GM19468 (cell line): ENCODE results near the gene CSE1L.
"Not testable (repeated sequence)": the region's sequence is repeated elsewhere in the genome, so short reads cannot be mapped to it uniquely, and the experiment has no call there.

Experiments
- ATAC-seq: cut with Tn5 transposase; IDR thresholded peaks from one replicate; pipeline ENCODE4 v1.9.1; 2021; ENCODE audit warnings: mild to moderate bottlenecking, moderate library complexity, moderate number of reproducible peaks; ENCODE audit not compliant: unreplicated experiment; ENCODE audit errors: extremely low read depth

The CSE1L gene

DNA sequence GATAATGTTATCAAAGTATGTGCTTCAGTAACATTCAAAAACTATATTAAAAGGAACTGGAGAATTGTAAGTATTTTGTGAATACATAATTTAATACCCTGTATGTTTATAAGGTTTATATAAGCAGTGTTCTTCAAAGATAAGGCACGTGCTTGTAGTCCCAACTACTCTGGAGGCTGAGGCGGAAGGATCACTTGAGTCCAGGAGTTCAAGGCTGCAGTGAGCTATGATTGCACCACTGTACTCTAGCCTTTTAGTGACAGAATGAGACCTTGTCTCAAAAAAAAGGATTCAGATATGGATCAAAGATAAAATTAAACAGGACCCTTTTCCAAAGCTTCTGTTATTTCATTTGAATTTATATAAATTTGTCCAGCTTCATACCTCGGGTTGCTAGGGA is 17.2 kb downstream of the CSE1L start:
- ATAC-seq: no peak

DNA sequence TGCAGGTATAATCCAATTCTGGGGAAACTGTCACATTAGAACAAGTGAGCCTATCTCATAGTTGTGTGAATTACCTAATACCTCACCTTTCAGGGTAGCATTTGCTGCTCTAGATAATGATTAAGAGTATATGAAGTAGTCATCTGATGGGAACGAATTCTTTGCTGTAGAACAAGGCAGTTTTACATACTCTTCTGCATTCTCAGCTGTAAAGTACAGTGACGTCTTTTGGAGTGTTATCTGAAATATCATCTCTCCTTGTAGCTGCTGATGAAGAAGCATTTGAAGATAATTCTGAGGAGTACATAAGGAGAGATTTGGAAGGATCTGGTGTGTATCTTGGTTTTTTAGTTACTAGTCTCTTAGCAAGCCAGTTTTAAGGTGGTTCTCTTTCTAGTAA is 28.4 kb downstream of the CSE1L start:
- no peak for ATAC-seq

DNA sequence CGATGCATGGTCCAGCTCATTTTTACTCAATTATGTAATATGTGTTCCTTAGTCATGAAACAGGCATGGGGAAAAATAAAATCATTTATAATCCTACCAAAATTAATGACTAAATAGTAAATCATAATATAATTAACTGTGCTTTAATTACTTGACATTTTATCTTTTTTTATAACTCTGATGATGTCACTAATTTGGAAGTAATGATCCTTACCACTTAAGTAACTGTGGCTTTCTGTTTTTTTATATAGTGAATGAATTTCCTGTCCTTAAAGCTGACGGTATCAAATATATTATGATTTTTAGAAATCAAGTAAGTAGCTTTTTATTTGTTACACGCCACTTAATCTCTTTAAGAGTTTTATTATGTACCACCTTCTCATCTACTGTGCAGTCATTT is 32.2 kb downstream of the CSE1L start:
- no peak for ATAC-seq

DNA sequence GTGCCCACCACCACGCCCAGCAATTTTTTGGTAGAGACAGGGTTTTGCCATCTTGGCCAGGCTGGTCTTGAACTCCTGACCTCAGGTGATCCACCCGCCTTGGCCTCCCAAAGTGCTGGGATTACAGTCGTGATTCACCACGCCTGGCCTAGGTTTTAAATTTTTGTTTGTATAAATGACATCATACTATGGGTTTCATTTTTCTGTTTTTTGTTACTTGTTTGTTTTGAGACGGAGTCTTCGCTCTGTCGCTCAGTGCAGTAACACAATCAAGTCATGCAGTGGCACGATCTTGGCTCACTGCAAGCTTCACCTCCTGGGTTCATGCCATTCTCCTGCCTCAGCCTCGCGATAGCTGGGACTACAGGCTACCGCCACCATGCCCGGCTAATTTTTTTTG is 36.2 kb downstream of the CSE1L start:
- ATAC-seq: not testable (repeated sequence)

DNA sequence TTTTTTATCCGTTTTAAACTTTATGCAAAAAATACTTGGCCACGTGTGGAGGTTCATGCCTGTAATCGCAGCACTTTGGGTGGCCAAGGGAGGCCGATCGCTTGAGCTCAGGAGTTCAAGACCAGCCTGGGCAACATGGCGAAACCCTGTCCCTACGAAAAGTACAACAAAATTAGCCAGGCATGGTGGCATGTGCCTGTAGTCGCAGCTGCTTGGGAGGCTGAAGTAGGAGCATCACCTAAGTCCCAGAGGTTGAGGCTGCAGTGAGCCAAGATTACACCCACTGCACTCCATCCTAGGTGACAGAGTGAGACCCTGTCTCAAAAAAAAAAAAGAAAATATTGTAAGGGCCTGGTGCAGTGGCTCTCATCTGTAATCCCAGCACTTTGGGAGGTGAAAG is 45.0 kb downstream of the CSE1L start:
- no peak for ATAC-seq

DNA sequence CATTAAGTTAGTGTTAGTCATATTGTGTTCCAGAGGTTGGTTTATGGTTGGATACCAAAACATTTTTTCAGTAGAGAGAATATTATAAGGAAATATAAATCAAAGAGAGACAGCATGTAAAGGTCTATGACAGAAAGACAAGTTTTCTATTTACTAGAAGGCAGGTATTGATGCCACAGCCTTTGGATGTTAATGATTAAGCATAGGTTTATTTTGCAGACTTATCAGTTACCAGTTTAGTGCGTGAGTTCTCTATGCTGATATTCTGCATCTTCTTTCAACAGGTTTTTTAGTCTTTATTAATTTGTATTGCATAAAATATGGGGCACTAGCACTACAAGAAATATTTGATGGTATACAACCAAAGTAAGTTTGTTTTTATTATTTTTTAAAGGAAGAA is 45.6 kb downstream of the CSE1L start:
- ATAC-seq: no peak

DNA sequence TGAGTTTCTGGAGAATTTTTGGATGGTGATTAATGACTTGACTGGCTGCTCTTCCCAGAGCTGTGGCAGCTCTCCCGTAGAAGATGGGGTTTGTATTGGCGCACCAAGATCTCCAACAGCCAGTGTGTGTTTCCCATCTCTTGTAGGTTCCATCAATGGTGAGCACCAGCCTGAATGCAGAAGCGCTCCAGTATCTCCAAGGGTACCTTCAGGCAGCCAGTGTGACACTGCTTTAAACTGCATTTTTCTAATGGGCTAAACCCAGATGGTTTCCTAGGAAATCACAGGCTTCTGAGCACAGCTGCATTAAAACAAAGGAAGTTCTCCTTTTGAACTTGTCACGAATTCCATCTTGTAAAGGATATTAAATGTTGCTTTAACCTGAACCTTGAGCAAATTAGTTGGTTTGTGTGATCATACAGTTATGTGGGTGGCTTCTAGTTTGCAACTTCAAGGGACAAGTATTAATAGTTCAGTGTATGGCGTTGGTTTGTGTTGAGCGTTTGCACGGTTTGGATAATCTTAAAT is 50.2 kb downstream of the CSE1L start:
- no peak for ATAC-seq

DNA sequence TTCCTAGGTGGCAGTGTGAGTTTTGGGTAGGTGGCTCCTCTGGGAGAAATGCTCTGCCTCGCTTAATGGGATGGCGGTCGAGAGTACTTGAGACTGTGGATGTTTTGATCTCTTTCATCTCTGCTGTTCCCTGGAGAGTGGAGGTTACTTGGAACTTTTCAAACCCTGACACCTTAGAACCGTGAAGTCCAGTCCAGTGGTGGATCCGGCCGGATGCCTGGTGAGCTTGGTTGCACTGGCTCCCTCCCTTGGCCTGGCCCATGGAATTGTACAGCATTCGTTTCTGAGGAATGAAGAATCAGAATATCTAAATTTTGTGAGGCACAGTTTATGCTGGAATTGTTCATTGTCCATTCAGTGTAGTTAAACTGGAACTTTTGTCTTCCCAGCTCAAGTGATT is 51.0 kb downstream of the CSE1L start:
- no peak for ATAC-seq

DNA sequence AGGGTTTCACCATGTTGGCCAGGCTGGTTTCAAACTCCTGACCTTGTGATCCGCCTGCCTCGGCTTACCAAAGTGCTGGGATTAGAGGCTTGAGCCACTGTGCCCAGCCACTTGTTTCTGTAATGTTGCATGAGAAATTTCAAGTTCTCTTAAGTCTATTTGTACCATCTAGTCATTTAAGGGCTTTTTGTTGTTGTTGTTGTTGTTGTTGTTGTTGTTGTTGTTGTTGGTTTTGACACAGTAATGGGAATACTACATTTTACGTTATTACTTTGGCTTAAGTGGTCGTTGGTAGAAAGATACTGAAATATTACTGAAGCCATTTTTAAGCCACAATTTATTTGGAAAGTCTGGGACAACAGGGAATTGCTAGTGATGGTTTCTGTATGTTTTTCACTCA is 52.0 kb downstream of the CSE1L start:
- no peak for ATAC-seq

DNA sequence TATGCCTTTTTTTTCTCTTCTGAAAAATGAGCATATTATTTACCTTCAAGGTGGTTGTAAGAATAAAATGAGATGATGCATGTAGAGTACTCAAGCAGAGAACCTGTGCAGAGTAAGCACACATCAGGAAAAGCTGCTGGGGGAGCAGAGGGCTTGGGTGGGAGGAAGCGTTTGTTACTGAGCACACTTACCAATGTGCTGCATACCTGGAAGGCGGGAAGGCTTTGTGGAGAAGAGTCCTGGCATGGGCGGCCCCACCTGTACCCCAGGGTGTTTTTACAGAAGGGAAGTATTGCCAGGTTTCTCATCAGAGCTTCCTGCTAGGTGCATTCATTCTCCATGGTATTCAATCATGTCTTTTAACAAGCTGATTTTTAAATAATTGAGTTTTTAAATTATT is 52.9 kb downstream of the CSE1L start:
- ATAC-seq: no peak

DNA sequence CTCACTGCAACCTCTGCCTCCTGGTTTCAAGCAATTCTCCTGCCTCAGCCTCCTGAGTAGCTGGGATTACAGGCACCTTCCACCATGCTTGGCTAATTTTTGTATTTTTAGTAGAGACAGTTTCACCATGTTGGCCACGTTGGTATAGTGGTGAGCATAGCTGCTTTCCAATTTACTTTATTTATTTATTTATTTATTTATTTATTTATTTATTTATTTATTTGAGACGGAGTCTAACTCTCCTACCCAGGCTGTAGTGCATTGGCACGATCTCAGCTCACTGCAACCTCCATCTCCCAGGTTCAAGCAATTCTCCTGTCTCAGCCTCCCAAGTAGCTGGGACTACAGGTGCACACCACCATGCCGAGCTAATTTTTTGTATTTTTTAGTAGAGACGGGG is 54.2 kb downstream of the CSE1L start:
- ATAC-seq: not testable (repeated sequence)

DNA sequence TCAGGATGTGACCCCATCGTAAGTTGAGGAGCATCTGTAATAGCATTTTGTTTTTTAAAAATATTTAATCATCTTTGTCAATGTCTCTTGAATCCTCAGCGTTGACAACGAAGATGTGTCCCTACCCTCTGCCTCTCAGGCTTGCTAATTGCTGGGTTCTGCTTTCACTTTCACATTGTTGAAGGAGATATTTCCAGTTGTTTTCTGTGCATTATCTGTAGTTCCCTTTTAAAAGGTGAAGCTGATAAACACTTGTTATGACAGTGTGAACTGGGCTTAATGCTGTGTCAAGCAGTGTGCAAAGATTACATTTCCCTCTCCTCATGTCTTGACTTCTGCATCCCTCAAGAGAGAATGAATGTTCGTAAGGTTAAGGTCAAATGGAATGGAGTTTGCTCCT is 54.9 kb downstream of the CSE1L start:
- ATAC-seq: no peak

DNA sequence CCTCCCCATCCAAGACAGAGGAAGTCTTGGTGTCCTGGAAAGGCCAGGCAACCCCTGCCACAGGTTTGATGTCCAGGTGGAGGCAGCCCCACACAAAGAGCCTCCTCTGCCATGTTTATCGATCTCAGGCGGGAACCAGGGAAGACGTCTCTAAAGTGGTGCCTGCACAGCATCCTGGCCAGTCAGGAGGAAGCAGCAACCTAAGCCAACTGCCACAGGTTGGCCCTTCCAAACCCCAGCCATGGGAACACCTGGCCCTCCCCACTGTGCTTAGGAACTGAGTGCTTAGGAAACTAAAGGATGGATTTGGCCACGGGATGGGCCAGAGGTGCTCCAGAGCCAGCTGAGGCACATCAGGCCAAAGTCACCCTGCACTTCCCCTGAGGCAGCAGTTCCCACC is 56.9 kb downstream of the CSE1L start:
- ATAC-seq: no peak

DNA sequence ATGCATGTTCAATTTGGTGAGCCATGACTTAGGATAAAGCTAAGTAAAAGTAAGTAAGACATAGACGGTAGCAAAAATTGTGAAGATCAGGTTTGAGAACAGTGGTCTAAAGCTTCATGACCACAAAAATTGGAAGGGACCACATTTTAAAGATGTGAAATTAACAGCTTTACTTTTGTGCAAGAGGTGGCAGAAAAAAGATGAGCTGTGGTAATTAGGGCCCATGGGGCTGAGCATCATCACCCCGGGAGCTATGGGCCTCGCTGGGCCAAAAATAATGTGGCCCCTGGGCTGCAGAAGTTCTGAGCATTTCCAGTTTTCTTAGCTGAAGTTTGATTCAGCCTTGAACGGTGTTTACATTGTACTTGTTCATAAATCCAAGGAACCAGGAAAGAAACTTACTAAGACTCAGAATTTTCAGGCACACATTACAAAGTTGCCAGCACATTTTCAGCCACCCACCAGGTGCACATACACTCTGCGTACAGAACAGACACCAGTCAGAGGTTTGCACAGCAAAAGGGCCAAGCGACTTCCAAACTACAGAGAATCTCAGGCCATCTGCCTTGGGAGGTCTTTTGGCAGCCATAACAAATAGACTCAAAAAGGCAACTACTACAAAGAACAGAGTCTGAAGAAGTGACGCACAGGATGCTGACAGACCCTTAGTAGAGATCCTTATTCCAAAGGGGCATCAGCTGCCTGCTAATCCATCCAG is 57.7 kb downstream of the CSE1L start:
- no peak for ATAC-seq

DNA sequence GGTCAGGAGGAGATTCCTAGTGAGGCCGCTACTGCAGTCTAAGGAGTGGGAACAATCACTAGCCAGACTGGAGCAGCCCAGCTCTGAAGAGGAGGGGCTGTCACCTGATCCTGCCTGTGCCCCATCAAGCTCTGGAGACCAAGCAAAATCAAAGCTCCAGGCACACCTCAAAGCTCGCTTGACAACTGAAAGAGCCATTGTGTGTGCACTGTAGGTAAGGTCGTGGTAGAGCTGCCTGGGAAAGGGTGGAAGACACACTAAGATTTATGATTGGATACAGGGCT is 58.2 kb downstream of the CSE1L start:
- ATAC-seq: no peak

DNA sequence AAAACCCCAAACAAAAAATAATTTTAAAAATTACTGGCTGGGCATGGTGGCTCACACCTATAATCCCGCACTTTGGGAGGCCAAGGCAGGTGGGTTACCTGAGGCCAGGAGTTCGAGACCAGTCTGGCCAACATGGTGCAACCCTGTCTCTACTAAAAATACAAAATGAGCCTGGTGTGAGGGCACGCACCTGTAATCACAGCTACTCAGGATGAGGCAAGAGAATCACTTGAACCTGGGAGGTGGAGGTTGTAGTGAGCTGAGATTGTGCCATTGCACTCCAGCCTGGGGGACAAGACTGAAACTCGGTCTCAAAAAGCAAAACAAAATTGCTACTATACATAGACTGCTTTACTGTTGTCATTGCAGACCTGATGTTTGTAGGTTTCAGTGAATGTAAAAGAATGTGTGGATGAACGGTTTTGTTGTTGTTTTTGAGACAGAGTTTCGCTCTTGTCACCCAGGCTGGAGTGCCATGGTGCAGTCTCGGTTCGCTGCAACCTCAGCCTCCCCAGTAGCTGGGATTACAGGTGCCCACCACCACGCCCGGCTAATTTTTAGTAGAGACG is 59.0 kb downstream of the CSE1L start:
- ATAC-seq: not testable (repeated sequence)

DNA sequence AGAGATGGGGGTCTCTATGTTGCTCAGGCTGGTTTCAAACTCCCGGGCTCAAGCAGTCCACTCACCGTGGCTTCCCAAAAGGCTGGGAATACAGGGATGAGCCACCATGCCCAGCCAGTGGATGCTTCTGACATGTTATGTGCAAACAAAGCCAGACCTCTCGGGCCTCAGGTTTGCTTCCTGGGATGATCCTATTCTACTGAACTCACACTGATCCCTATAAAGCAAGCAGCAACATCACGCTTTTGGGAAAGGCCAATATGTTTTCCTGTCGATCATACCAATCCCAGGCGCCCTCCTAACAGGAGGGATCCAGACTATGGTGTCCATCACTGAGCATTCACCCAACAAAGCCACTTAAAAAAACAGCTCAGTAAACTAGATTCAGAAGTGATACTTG is 60.2 kb downstream of the CSE1L start:
- no peak for ATAC-seq

DNA sequence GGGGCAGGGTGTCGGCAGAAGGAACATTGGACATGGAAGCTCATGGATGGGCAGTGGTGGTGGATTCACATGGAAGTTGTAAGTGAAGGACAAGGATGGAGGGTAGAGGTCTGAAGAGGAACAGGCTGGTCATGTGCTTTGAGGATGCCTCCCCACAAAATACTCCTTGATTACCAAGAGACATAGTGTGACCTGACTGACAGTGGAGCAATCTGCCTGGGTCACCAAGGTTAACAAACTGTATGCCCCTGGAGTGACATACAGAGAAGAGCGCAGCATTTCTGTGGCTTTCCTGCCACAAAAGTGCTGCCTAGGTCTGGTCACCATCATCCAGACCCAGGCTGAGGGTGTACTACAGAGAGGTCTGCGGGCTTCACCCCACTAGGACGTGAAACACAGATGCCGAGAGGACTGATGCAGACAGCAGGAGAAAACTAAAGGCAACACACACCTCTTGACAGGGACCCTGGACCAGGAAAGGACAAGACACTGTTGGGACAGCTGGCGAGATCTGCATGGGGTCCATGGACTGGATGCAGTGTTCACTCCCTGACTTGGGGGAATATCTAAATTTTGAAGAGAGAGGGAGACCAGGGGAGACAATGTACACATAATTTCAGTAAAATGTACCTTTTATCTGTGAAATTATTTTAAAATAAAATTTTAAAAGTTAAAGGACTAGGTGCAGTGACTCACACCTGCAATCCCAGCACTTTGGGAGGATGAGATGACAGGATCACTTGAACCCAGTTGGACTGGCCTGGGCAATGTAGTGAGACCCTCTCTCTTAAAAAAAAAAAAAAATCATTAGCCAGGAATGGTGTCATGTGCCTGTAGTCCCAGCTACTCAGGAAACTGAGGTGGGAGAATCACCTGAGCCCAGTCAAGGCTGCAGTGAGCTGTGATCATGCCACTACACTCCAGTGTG is 64.9 kb downstream of the CSE1L start:
- ATAC-seq: no peak

DNA sequence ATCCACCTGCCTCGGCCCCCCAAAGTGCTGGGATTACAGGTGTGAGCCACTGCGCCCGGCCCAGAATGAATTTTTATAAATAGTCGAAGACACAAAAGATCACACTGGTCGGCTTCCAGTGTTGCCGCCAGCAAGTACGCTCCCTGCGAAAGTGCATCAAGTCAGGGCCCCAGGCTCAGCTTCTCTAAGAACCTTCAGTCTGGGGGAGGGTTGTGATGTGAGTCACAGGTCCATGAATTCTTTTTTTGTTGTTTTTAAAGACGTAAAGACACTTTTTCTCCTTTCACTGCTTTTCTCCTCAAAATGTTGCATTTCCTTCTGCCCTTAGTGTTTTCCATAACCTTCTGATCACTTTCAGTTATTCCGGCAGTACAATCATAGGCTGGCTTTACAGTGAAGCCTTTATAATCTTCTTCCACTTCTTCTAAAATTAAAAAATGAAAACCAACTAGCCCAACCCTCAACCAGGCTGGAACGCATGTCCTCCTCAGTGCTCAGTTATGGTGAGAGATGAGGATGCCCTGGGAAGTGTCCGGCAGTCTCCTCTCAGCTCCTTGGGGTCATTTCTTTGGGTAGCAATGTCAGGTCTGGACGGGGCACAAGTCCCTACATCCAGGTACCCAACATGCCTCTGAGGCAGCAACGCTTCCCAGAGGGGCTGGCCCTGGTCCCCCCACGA is 66.6 kb downstream of the CSE1L start:
- no peak for ATAC-seq

DNA sequence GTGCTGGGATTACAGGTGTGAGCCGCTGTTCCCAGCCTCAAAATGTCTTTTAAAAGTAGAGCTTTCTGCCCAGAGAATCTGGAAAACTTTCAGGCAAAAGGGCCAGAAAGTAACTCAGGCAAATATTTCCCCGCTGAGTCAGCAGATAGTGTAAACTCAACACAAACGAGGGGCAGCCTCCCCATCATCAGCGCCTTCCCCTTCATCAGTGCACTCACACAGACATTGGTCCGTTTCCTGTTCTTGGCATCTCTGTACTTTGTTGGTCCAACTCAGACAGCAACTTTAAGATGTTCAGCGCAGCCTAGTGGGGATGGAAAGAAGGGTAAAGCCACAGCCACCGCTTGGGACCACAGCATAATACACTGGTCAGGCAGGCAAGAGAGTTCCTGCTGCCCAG is 69.5 kb downstream of the CSE1L start:
- no peak for ATAC-seq

DNA sequence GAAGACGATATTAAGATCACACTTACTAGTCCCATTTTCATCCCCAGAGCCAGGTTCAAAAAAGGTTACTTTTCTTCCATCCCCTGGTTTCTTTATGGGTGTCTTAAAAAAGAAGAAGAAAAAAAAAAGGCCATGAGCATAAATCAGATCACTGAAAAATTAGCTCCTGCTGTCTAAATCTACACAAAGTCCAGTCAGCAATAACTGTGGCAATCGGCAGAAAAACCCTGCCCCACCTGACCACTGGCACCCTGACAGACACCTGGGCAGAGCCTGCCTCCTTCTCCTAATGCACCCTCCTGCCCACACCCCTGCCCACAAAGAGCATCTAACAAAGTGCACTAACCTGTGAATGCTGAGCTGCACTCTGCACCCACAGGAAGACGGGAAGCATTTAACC is 72.2 kb downstream of the CSE1L start:
- no peak for ATAC-seq
